HG02870 (cell line): ENCODE measurements around the gene DGLUCY.
"Not testable (repeated sequence)": the region's sequence is repeated elsewhere in the genome, so short reads cannot be mapped to it uniquely, and the experiment has no call there.

Experiments
- ATAC-seq: cut with Tn5 transposase; IDR thresholded peaks from one replicate; pipeline ENCODE4 v1.9.1; 2021; ENCODE audit warnings: mild to moderate bottlenecking, moderate library complexity; ENCODE audit not compliant: unreplicated experiment

DGLUCY gene

GRCh38 chr14:91138511-91139359, 24.9 kb downstream of the DGLUCY start:
- no peak for ATAC-seq

GRCh38 chr14:91139776-91140175, 25.9 kb downstream of the DGLUCY start:
- no peak for ATAC-seq

DNA sequence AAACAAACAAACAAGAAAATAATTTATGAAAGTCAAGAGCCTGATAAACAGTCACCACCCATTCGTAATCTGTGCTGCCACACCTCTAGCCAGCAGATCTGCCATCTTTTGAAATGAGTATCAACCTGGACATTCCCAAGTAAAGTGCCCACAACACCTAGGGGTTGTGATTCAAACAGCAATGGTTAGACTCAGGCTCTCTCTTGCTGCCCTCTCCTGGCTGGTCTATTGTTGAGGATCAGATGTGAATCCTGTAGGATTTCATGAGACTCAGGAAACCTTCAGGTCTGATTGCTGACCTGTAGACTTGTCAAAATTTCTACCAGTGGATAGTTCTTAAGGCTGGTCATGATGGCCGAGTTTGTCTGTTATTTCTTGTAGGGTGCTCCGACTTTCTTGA, 26.8 kb downstream of the DGLUCY start:
- ATAC-seq, result no peak

DNA sequence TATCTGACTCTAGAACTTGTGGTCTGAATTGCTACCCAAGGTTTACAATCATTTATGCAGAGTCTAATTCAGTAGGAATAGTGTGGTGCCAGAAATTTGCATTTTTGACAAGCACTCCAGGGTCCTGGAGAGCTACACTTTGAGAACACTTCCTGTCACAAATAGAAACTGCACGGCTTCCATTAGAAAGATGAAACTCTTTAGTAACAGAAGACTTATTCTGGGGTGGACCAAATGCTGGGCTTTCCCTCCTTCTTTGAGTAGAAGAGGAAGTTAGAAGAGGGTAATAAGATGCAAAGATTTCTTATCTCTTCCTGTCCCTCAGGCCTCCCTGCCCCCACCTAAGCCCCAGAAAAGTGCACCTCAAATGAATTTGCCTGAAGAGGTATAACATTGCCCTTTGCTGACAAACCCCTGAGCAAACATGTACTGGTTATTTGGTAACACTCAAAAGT, 28.4 kb downstream of the DGLUCY start:
- ATAC-seq, result peak; percentile 84

DNA sequence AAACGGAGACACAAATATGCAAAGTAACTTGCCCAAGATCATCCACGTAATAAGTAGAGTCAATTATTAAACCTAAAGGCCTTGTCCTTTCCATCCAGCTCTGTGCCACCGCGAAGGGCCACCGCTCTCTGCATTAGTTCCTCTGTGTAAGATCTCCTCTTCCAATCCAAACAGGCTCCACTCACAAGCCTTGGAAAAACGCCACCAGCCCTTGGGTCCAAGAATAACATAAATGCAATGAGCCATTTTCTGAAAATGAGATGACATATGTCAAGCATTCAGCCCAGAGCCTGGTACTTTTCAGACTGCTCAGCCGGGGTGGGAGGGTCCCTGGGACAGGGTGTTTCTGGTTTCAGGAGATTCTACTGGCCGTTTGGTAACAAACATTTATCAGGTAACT, 30.0 kb downstream of the DGLUCY start:
- no peak for ATAC-seq

- no peak for ATAC-seq
Observed at GRCh38 chr14:91144425-91145145, 30.7 kb downstream of the DGLUCY start.

DNA sequence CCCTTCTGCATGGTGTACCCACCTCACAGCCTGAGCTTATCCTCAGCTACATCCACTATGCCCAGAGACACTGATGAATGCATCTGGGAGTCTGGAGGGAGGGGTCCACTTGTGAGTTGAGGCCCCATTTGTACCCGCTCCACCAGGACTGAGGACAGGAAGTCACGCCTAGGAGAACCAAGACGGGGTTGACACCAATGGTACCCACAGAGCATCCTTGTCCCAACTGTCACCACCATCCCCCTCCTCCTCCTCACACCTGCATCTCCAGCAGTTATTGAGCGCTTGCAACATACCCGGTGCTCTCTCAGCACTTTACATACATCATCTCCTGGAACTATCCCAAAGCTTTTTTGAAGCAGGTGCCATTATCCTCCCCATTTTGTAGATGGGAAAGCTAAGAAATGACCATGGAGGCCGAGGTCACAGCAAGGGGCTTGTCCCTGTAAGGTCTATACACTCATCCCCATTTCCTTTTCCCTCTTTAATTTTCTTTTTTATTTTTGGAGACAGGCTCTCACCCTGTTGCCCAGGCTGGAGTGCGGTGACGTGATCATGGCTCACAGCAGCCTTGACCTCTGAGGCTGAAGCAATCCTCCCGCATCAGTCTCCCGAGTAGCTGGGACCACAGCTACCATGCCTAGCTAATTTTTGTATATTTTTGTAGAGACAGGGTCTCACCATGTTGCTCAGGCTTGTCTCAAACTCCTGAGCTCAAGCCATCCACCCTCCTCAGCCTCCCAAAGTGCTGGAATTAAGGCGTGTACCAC, 31.7 kb downstream of the DGLUCY start:
- no peak for ATAC-seq

GRCh38 chr14:91146661-91147060, 32.8 kb downstream of the DGLUCY start:
- no peak for ATAC-seq

DNA sequence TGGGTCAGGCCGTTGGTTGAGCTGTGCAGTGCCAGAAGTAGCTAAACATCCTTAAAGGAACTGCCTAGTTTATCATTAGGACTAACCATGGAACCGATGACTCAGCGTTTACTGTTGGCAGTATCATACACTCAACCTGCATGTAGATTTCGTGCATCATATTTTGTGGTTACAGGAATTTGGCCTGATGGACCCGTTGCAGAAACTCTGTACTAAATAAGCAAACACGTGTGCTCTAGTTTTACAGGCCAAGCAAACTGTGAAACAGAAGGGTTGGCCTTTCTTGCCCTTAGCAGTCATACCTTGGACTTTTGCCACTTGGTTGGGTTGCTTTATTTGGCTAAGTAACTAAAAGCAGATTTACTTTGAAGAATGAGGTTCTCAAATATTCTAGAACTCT, 35.6 kb downstream of the DGLUCY start:
- no peak for ATAC-seq

DNA sequence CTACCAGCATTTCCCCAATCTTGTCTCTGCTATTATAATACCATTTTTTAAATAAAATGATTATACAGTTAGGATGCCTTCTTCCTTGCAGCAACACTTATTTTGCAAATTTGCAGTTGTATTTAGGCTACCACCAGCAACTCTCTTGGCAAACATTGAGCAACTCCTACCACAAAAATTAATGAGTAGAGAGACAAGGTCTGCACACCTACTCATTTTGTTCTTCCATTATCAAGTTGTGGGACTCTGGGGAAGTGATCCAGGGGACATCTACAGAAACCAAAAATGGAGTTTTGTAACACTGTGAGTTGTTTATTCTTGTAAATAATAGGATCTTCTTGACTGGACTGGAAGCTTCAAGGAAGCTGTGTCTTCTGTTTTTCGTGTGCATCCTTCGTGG, 38.6 kb downstream of the DGLUCY start:
- ATAC-seq, result no peak

DNA sequence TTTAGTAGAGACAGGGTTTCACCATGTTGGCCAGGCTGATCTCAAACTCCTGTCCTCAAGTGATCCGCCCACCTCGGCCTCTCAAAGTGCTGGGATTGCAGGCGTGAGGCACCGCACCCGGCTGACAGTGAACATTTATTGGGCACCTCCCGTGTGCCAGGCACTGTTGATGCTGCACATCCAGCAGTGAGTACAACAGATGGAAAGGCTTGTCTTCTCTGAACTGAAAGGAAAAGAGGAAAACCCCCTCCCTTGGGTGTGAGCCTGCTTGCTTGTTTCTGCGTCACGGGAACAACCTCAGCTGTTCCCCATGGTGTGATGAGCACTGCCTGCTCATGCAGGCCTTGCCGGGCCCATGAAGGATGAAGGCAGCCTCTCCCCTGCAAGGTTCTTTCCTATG, 39.5 kb downstream of the DGLUCY start:
- no peak for ATAC-seq

GRCh38 chr14:91154851-91155625, 41.2 kb downstream of the DGLUCY start:
- no peak for ATAC-seq

DNA sequence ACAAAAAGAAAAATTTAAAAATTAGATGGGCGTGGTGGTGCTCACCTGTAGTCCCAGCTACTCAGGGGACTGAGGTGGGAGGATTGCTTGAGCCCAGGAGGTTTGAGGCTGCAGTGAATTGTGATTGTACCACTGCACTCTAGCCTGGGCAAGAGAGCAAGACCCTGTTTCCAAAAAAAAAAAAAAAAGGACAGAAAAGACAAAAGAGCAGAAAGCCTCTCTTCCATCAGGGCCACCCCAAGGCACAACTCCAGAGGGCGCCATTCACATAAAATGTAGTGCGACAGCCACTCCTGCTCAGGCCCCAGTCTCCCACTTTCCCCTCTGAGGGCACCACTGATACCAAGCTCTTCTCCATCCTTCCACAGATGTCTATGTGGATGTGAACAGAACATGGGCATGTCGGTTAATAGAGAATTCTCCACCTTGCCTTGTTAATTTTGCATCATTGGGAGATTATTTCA, 41.8 kb downstream of the DGLUCY start:
- ATAC-seq, result no peak

- not testable (repeated sequence) for ATAC-seq
Observed at GRCh38 chr14:91156142-91156666, 42.3 kb downstream of the DGLUCY start.

- not testable (repeated sequence) for ATAC-seq
Observed at GRCh38 chr14:91156877-91157276, 43.0 kb downstream of the DGLUCY start.

DNA sequence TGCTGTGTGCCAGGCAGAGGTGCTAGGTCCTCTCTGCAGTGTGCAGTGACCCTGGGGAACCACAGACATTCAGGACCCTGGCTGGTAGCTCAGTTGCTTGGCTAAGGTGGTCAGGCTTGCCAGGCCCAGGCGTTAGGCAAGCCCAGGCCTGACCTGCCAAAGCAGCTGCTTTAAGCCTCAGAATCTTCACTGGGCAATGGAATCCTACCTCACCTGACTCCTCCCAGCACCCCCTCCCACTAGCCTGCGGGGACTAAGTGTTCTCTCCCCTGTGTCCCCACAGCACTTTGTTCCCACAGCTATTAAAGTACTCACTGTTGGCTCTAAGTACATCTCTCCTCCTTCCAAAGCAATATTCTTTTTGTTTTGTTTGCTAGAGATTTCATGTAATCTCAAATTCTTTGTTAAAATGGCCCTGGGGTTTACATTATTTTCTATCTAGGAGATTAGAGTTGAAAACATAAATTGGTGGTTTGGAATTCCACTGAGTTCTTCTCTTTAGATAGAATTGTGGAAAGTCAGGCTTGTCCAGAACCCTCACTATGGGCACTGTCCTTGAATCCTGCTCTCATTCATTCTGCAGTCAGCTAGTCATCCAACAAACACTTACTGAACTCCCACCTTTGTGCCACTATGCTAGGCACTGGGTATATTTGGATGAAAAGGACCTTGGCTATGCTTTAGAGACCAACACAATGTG, 44.4 kb downstream of the DGLUCY start:
- ATAC-seq, result no peak

DNA sequence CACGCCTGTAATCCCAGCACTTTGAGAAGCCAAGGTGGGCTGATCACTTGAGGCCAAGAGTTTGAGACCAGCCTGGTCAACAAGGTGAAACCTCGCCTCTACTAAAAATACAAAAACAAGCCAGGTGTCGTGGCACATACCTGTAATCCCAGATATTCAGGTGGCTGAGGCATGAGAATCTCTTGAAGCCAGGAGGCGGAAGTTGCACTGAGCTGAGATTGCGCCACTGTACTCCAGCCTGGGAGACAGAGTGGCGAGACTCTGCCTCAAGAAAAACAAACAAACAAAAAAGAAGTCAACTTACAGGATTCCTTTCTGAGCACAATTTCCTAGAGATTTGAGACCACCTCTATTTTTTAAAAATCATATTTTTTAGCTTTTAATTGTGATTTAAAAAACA, 45.3 kb downstream of the DGLUCY start:
- ATAC-seq, result no peak

DNA sequence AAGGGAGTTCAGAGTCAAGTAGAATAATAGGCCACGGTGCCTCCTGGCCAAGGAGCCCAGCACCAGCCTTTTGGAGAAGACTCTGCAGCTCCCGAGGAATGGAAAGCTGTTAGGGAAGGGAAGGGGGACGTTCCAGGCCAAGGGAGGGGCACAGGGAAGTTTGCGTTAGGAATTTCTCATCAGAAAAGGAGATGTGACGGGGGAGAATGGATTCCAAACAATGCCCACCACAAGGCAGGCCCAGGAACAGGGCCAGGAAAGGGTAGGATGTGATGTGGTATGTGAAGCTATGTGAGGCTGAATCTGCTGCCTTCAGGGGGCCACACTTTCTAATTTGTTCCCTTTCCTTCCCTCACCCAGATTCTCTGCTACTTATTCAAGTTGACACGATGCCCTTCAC, 46.0 kb downstream of the DGLUCY start:
- ATAC-seq, result no peak

- no peak for ATAC-seq
Observed at GRCh38 chr14:91163316-91163715, 49.4 kb downstream of the DGLUCY start.

DNA sequence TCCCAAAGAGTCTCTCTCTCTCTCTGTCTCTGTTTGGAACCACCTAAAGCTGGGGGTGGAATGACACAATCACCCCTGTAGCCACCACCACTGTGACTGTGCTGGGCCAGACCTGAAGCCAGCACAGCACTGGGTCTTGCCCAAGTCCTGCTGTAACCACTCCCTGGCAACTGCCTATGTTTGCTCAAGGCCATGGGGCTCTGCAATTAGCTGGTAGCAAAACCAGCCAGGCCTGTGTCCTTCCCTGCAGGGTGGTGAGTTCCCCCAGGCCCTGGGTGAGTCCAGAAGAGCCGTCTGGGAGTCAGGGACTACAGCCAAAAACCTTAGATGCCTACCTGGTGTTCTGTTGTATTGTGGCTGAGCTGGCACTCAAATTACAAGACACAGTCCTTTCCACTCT, 50.8 kb downstream of the DGLUCY start:
- no peak for ATAC-seq
